ENCODE results near the gene ATP1B1. TPM values are rescaled to one million over a fixed set of nuclear protein-coding genes. Genes with fewer than 3 reads are reported as not detected.

The ATP1B1 gene
- total and polyA plus RNA-seq, 2 of the 8 experiments (the other 6 are each of a cell fraction or from before 2014, with no cell fraction given): 16.3 to 76.5 TPM

- no peak for FAIRE-seq
- H3K14ac ChIP-seq (ENCODE audit: insufficient read length): no peak overlapping the region
- no peak overlapping the region for H2BK12ac ChIP-seq (ENCODE audit: low read depth, low read length)
- POLR2A ChIA-PET (ENCODE audit: partially characterized antibody): no interaction called here
- no peak overlapping the region for H3K27ac ChIP-seq (ENCODE audit: low read depth, low read length)
- H3K56ac ChIP-seq (replicated peaks; ENCODE audit: insufficient read length, low read depth, low read length): no peak overlapping the region
- no peak overlapping the region for H4K5ac ChIP-seq (ENCODE audit: insufficient read length, low read depth, low read length)
- no peak overlapping the region for H4K91ac ChIP-seq (replicated peaks; ENCODE audit: insufficient read length, low read length)
- H2BK15ac ChIP-seq (ENCODE audit: low read length): no peak overlapping the region
- no peak overlapping the region for H2AFZ ChIP-seq (ENCODE audit: low read length)
- no peak overlapping the region for H3K4me3 ChIP-seq (ENCODE audit: extremely low read depth in 1 of 4, insufficient read depth in 2 of 4, low read depth in 3 of 4, low read length in 4 of 4)
- no peak overlapping the region for H2BK5ac ChIP-seq (ENCODE audit: low read depth, low read length)
- DNase-seq (ENCODE audit: low read depth in 1 of 2, low spot score in 2 of 2): no peak
- H3K79me2 ChIP-seq (ENCODE audit: control insufficient read depth in 1 of 2, insufficient read depth in 2 of 2, low read length in 2 of 2): no peaks in the 10 kb centered on the region
- no peak overlapping the region for H3K18ac ChIP-seq (ENCODE audit: extremely low read depth, low read length)
- no peaks in the 10 kb centered on the region for H3K36me3 ChIP-seq (ENCODE audit: control insufficient read depth in 2 of 4, insufficient read depth in 4 of 4, low read length in 3 of 4)
- no peaks in the 10 kb centered on the region for H4K20me1 ChIP-seq (replicated peaks in 1 of 2; ENCODE audit: control insufficient read depth in 1 of 2, insufficient read depth in 2 of 2, low read length in 2 of 2)
- H2BK20ac ChIP-seq (ENCODE audit: low read length): no peak overlapping the region
- H3K9me3 ChIP-seq (ENCODE audit: insufficient read depth in 2 of 2, low read depth in 1 of 2, low read length in 1 of 2): no peaks in the 10 kb centered on the region
- H3K4ac ChIP-seq (replicated peaks; ENCODE audit: insufficient read length, low read depth, low read length): no peak overlapping the region
- no peak overlapping the region for H2BK120ac ChIP-seq (replicated peaks; ENCODE audit: low read depth, low read length)
- CTCF ChIA-PET (ENCODE audit: partially characterized antibody): interaction anchor here (0.7 to 1.5 kb wide), 7 partner anchors 8 to 1366 kb away, joined by 3 read pairs; no protein-coding TSS in a partner anchor
- peaks cover 5 to 9% (median 7%) of the 10 kb centered on the region in 4 experiments; a peak in 4 of 7 replicates for H3K4me1 ChIP-seq (replicated peaks in 1 of 4; ENCODE audit: control insufficient read depth in 3 of 4, insufficient read depth in 4 of 4, low read length in 3 of 4)
- H3K27me3 ChIP-seq (replicated peaks in 1 of 4; ENCODE audit: control insufficient read depth in 3 of 4, extremely low read depth in 1 of 4, insufficient read depth in 3 of 4, low read length in 3 of 4): no peaks in the 10 kb centered on the region; a peak in 2 of 7 replicates
- no peak overlapping the region for H2AK5ac ChIP-seq (ENCODE audit: low read depth, low read length)
- no peak overlapping the region for H3K9ac ChIP-seq (replicated peaks in 1 of 4; ENCODE audit: extremely low read depth in 1 of 4, low read depth in 3 of 4, low read length in 3 of 4)
- no peak overlapping the region for H3K23ac ChIP-seq (ENCODE audit: insufficient read length)
- no peaks in the 10 kb centered on the region for H3K79me1 ChIP-seq (ENCODE audit: low read depth, low read length)
- 96% methylated on average over 3 of the region's 3 CpGs; no CpG with 5 or more reads in 1 of the 2 experiments for WGBS, 2 experiments (ENCODE audit: extremely low coverage in 1 of 2, insufficient coverage in 1 of 2, insufficient read length in 1 of 2, insufficient replicate concordance in 2 of 2, low coverage in 1 of 2, low lambda C conversion rate in 2 of 2, missing lambda C conversion rate in 1 of 2)
- peaks cover 3% of the 10 kb centered on the region; the same call in 1 of the 2 replicates for H3K23me2 ChIP-seq (ENCODE audit: low read depth, low read length)
- H3K4me2 ChIP-seq (ENCODE audit: insufficient read depth in 1 of 2, low read depth in 2 of 2, low read length in 2 of 2): no peak overlapping the region
- no peak overlapping the region for H4K8ac ChIP-seq (ENCODE audit: extremely low read depth, insufficient read depth, low read length)
- TF ChIP-seq FOSL1 (IDR thresholded peaks at IDR 0.05; ENCODE audit: insufficient read depth, low read depth, low read length) (no peak), SP4 (IDR thresholded peaks at IDR 0.05; ENCODE audit: low read length) (no peak), TEAD4 (IDR thresholded peaks at IDR 0.05; ENCODE audit: low read depth, low read length) (no peak), YY1 (IDR thresholded peaks at IDR 0.05; ENCODE audit: low read depth, low read length) (no peak), NRF1 (IDR thresholded peaks at IDR 0.05; ENCODE audit: low read depth, low read length) (no peak), KDM4A (IDR thresholded peaks at IDR 0.05; ENCODE audit: low read depth, low read length, severe bottlenecking) (no peak), POU5F1 (IDR thresholded peaks at IDR 0.05; ENCODE audit: low read depth, low read length) (no peak), MAFK (IDR thresholded peaks at IDR 0.05; ENCODE audit: low read depth, low read length) (no peak), ASH2L (IDR thresholded peaks at IDR 0.05; ENCODE audit: low read length) (no peak), POLR2AphosphoS5 (IDR thresholded peaks at IDR 0.05; ENCODE audit: low read depth, low read length) (no peak), RNF2 (IDR thresholded peaks at IDR 0.05; ENCODE audit: borderline replicate concordance, low read depth, low read length, missing control alignments, poor library complexity, severe bottlenecking) (no peak), SP1 (IDR thresholded peaks at IDR 0.05; ENCODE audit: low read depth, low read length) (no peak), JUND (IDR thresholded peaks at IDR 0.05; ENCODE audit: low read length) (no peak), CEBPB (IDR thresholded peaks at IDR 0.05; ENCODE audit: low read depth, low read length) (no peak), KDM5A (IDR thresholded peaks at IDR 0.05; ENCODE audit: low read length) (no peak)
These were observed 5.8 kb upstream of the ATP1B1 start for GRCh38 chr1:169100651-169101088.

Data from H1 (cell line).